PC-3 (cell line): Measurements from ENCODE around the gene VASP. TPM values are rescaled to one million over a fixed set of nuclear protein-coding genes. Genes with fewer than 3 reads are reported as not detected.

Experiments
- ATAC-seq: fragments of 200-7000 bp; cut with Tn5 transposase; 2 replicates; pipeline ENCODE4 v1.9.1; 2020; ENCODE audit warnings: mild to moderate bottlenecking, moderate library complexity
- BruUV-seq: library from RNA; stranded (reverse); fragments of 400-500 nt; replicated peaks from 2 replicates; lab custom pipeline; 2021; lab: Mats Ljungman, UMichigan
- CTCF ChIA-PET: fragments of 300-600 bp; sonication (Branson Sonifier 250); formaldehyde crosslinking; loops from one replicate; lab custom pipeline; 2022; ENCODE audit warnings: antibody characterized with exemption; lab: Charles Lee
- POLR2A ChIA-PET: fragments of 300-600 bp; sonication (Branson Sonifier 250); formaldehyde crosslinking; loops from one replicate; lab custom pipeline; 2022; ENCODE audit warnings: antibody characterized with exemption; ENCODE audit not compliant: unreplicated experiment; lab: Charles Lee
- DNase-seq: peaks from one replicate; pipeline ENCODE4 v3.0.0-alpha.2; 2015
- H2AFZ ChIP-seq: fragments of 300-600 bp; sonication (generic); 2 replicates; pipeline ENCODE4 v1.6.0; 2016; ENCODE audit warnings: antibody characterized with exemption, low read length
- H3F3A ChIP-seq: fragments of 300-600 bp; sonication (generic); one replicate; pipeline ENCODE4 v1.6.0; 2017; ENCODE audit warnings: antibody characterized with exemption, low read length, control low read depth, mild to moderate bottlenecking; ENCODE audit not compliant: unreplicated experiment
- H3K27ac ChIP-seq: fragments of 300-600 bp; sonication (generic); 2 replicates; pipeline ENCODE4 v1.5.1; 2016; ENCODE audit warnings: mild to moderate bottlenecking, low read length
- H3K27me3 ChIP-seq: fragments of 300-600 bp; sonication (generic); 2 replicates; pipeline ENCODE4 v1.6.1; 2016; ENCODE audit warnings: low read length, mixed read lengths
- H3K36me3 ChIP-seq: fragments of 300-600 bp; sonication (generic); 2 replicates; pipeline ENCODE4 v1.6.1; 2016; ENCODE audit warnings: low read depth, mixed run types, low read length, mixed read lengths
- H3K4me1 ChIP-seq: fragments of 300-600 bp; sonication (generic); 2 replicates; pipeline ENCODE4 v1.5.1; 2016; ENCODE audit warnings: low read length; ENCODE audit not compliant: insufficient read depth
- H3K4me2 ChIP-seq: fragments of 300-600 bp; sonication (generic); 2 replicates; pipeline ENCODE4 v1.6.0; 2016; ENCODE audit warnings: low read length
- H3K4me3 ChIP-seq: fragments of 300-600 bp; sonication (generic); 2 replicates; pipeline ENCODE4 v1.5.1; 2016; ENCODE audit warnings: mild to moderate bottlenecking, low read length, mixed read lengths
- H3K79me2 ChIP-seq: fragments of 300-600 bp; sonication (generic); 2 replicates; pipeline ENCODE4 v1.6.1; 2017; ENCODE audit warnings: low read length, mixed read lengths
- H3K9ac ChIP-seq: fragments of 300-600 bp; sonication (generic); 2 replicates; pipeline ENCODE4 v1.6.0; 2016; ENCODE audit warnings: mild to moderate bottlenecking, low read length
- H3K9me2 ChIP-seq: fragments of 300-600 bp; sonication (generic); replicated peaks from 2 replicates; pipeline ENCODE4 v1.6.1; 2016; ENCODE audit warnings: mixed run types, low read length, mixed read lengths
- H3K9me3 ChIP-seq: fragments of 300-600 bp; sonication (generic); 2 replicates; pipeline ENCODE4 v1.6.1; 2016; ENCODE audit warnings: low read length, mixed read lengths
- H4K20me1 ChIP-seq: fragments of 300-600 bp; sonication (generic); 2 replicates; pipeline ENCODE4 v1.6.1; 2016; ENCODE audit warnings: low read length, mixed read lengths
- EZH2 ChIP-seq: fragments of 300-600 bp; sonication (generic); IDR thresholded peaks from one replicate; pipeline ENCODE4 v1.6.1; 2017; ENCODE audit warnings: antibody characterized with exemption, mild to moderate bottlenecking, low read length; ENCODE audit not compliant: unreplicated experiment
- EZH2phosphoT487 ChIP-seq: fragments of 300-600 bp; sonication (generic); IDR thresholded peaks from 2 replicates; pipeline ENCODE4 v1.6.1; 2018; ENCODE audit warnings: mild to moderate bottlenecking, antibody characterized with exemption, low read length, borderline replicate concordance
- intact Hi-C: fragments of 100-400 bp; cut with micrococcal nuclease; formaldehyde crosslinking; loops from 2 replicates; pipeline ENCODE4 v1.9.0; 2023
- total RNA-seq: library from RNA; depleted of rRNA; stranded (reverse); fragments of >200 nt; gene quantifications from 2 replicates; pipeline ENCODE4 v1.2.3, GENCODE V29; 2014
- TF ChIP-seq, protein P1 (sequence below): fragments of 300-600 bp; sonication (generic); conservative IDR thresholded peaks from 2 replicates; pipeline ENCODE4 v1.5.1; 2017; ENCODE audit warnings: antibody characterized with exemption, low read depth, mild to moderate bottlenecking, low read length

The VASP gene
- total RNA-seq, 1 experiment from 2014 or later: 120 TPM

- peak overlapping the region; percentile 46 for H3K27ac ChIP-seq
- peaks cover 16% of the 10 kb centered on the region for H3K79me2 ChIP-seq
- peaks cover 11% of the 10 kb centered on the region for H3K4me1 ChIP-seq
- peaks cover 33% of the 10 kb centered on the region for H4K20me1 ChIP-seq
- intact Hi-C loops: no loop called here
- peak overlapping the region; percentile 97 for H3K4me2 ChIP-seq
- no peaks in the 10 kb centered on the region for H3K9me3 ChIP-seq
- peak overlapping the region; percentile 79 for H3K4me3 ChIP-seq
- peak overlapping the region; percentile 89; the same call in 1 of the 2 replicates for H3K9ac ChIP-seq
- ChIA-PET POLR2A (no interaction called here), CTCF (interaction anchor here (1.9 kb wide), 1 partner anchor 9 kb away, joined by 9 read pairs; no protein-coding TSS in a partner anchor)
- DNase-seq (peak; percentile 84), ATAC-seq (peak; percentile 41)
- H3K36me3 ChIP-seq: no peaks in the 10 kb centered on the region
- no TSS peak for BruUV-seq
- H3K27me3 ChIP-seq: no peaks in the 10 kb centered on the region
- no peaks in the 10 kb centered on the region for H3F3A ChIP-seq
- no peak for TF ChIP-seq EZH2phosphoT487
- TF ChIP-seq, protein P1, sequence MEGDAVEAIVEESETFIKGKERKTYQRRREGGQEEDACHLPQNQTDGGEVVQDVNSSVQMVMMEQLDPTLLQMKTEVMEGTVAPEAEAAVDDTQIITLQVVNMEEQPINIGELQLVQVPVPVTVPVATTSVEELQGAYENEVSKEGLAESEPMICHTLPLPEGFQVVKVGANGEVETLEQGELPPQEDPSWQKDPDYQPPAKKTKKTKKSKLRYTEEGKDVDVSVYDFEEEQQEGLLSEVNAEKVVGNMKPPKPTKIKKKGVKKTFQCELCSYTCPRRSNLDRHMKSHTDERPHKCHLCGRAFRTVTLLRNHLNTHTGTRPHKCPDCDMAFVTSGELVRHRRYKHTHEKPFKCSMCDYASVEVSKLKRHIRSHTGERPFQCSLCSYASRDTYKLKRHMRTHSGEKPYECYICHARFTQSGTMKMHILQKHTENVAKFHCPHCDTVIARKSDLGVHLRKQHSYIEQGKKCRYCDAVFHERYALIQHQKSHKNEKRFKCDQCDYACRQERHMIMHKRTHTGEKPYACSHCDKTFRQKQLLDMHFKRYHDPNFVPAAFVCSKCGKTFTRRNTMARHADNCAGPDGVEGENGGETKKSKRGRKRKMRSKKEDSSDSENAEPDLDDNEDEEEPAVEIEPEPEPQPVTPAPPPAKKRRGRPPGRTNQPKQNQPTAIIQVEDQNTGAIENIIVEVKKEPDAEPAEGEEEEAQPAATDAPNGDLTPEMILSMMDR: no peak
- TF ChIP-seq EZH2: no peak
- H3K9me2 ChIP-seq: no peaks in the 10 kb centered on the region
- H2AFZ ChIP-seq: no peak overlapping the region
Measured at GRCh38 chr19:45469945-45470761, 37.1 kb upstream of the VASP start.

DNA sequence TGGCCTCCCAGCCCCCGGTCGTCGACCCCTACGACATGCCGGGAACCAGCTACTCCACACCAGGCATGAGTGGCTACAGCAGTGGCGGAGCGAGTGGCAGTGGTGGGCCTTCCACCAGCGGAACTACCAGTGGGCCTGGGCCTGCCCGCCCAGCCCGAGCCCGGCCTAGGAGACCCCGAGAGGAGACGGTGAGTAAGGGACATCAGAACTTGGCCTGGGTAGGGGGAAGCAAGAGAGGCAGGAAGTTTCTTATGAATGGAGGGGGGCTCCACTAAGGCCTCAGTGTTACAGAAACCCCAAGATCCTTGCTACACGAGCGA lies 36.6 kb upstream of the VASP start:
- Histone ChIP-seq H3K27me3 (no peaks in the 10 kb centered on the region), H3K9ac (no peak overlapping the region), H3K4me3 (peak overlapping the region; percentile 79), H3K9me3 (no peaks in the 10 kb centered on the region), H2AFZ (no peak overlapping the region), H3K9me2 (no peaks in the 10 kb centered on the region), H3K27ac (peak overlapping the region; percentile 46), H4K20me1 (peaks cover 33% of the 10 kb centered on the region), H3K79me2 (peaks cover 16% of the 10 kb centered on the region), H3K36me3 (no peaks in the 10 kb centered on the region), H3K4me1 (peaks cover 11% of the 10 kb centered on the region), H3F3A (no peaks in the 10 kb centered on the region), H3K4me2 (peak overlapping the region; percentile 97)
- ATAC-seq (no peak), DNase-seq (no peak)
- ChIA-PET CTCF (no interaction called here), POLR2A (no interaction called here)
- no TSS peak for BruUV-seq
- intact Hi-C loops: no loop called here
- TF ChIP-seq, protein P1: no peak
- TF ChIP-seq EZH2phosphoT487: no peak
